ENCODE measurements around the gene SHCBP1L. TPM values are rescaled to one million over a fixed set of nuclear protein-coding genes. Genes with fewer than 3 reads are reported as not detected.

SHCBP1L gene
- total RNA-seq, 1 experiment from 2014 or later = not detected

DNA sequence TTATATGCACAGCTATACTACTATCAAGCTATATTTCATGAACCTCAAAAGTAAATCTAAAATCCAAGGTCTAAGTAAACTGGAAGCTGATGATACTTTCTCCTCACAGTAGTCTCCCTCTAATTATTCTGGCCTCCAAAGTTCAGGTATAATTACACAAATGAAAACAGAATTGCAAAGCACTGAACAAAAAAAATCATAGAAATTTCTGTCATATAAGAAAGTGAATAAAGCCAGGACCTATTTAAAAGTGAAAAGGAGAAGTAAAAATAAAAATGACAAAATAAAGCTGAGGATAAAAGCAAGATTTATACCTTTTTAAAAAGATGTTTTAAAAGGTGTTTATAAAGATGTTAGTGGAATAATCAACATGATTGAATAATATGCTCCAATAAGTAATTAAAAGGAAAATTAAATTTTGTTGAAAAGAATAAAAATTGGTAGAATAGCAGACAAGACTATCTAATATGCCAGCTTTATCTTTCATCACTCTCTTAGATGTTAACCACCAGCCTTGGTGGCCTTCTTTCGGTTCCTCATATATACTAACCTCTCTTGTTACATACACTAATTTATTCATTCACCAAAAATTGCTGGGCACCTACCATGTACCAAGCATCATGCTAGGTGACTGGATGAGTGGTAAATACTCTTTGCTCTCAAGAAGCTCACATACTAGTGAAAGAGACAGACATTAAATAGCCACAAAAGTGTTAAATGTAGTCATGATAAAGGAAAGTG is 25.1 kb downstream of the SHCBP1L start:
- no peak overlapping the region for H3K4me3 Mint-ChIP-seq
- DNase-seq (ENCODE audit: low spot score) = no peak
- CTCF ChIA-PET = interaction anchor here (0.5 to 0.8 kb wide), 3 partner anchors 17 to 307 kb away, joined by 3 read pairs; no protein-coding TSS in a partner anchor
- no peaks in the 10 kb centered on the region; the same call in 1 of the 2 replicates for H3K4me1 Mint-ChIP-seq
- H3K27me3 Mint-ChIP-seq (ENCODE audit: low read depth) = no peaks in the 10 kb centered on the region; the same call in 1 of the 2 replicates
- H3K9me3 Mint-ChIP-seq = no peaks in the 10 kb centered on the region
- TF ChIP-seq ATF1 (CRISPR knock-in tag; IDR thresholded peaks at IDR 0.05) = no peak
- POLR2A ChIA-PET = no interaction called here
- ATAC-seq = no peak
- no peak overlapping the region for H3K27ac Mint-ChIP-seq
- no peaks in the 10 kb centered on the region for H3K36me3 Mint-ChIP-seq

DNA sequence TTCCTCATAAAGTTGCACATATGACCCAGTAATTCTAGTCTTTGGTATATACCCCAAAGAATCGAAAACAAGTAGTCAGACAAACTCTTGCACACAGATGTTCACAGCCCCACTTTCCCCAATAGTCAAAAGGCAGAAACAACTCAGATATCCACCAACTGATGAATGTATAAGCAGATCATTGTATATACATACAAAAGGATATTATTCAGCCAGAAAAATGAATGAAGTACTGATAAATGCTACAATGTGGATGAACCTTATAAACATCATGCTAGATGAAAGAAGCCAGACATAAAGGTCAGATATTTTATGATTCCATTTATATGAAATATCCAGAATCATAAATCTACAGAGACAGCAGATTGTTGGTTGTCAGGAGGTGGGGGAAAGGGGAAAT is 27.3 kb downstream of the SHCBP1L start:
- Mint-ChIP-seq H3K9me3 (no peaks in the 10 kb centered on the region), H3K27ac (no peak overlapping the region), H3K4me1 (no peaks in the 10 kb centered on the region; the same call in 1 of the 2 replicates), H3K4me3 (no peak overlapping the region), H3K36me3 (no peaks in the 10 kb centered on the region), H3K27me3 (ENCODE audit: low read depth) (no peaks in the 10 kb centered on the region; the same call in 1 of the 2 replicates)
- ChIA-PET CTCF (no interaction called here), POLR2A (no interaction called here)
- ATAC-seq = no peak
- TF ChIP-seq ZBTB21 (CRISPR knock-in tag; IDR thresholded peaks at IDR 0.05; ENCODE audit: borderline replicate concordance) (no peak), ZMAT4 (CRISPR knock-in tag; IDR thresholded peaks at IDR 0.05) (no peak), NFE2L1 (CRISPR knock-in tag; IDR thresholded peaks at IDR 0.05) (no peak), SMAD3 (CRISPR knock-in tag; IDR thresholded peaks at IDR 0.05; ENCODE audit: borderline replicate concordance) (no peak)
- no peak for DNase-seq (ENCODE audit: low spot score)

DNA sequence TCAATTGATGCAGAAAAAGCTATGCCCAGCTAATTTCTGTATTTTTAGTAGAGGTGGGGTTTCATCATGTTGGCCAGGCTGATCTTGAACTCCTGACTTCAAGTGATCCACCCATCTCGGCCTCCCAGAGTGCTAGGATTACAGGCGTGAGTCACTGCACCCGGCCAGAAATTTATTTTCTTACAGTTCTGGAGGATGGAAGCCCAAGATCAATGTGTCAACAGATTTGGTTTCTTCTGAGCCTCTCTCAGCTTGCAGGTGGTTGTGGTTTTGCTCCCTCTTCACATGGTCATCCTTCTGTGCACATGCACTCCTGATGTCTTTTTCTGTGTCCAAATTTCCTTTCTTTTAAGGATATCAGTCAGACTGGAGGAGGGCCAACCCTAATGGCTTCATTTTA is 35.6 kb downstream of the SHCBP1L start:
- no peak for DNase-seq (ENCODE audit: low spot score)
- CTCF ChIA-PET = no interaction called here
- Mint-ChIP-seq H3K36me3 (no peaks in the 10 kb centered on the region), H3K4me3 (no peak overlapping the region), H3K27me3 (ENCODE audit: low read depth) (no peaks in the 10 kb centered on the region), H3K27ac (no peak overlapping the region), H3K4me1 (no peaks in the 10 kb centered on the region), H3K9me3 (0 out of 2 replicates have a peak, but pooled peaks cover 5% of the 10 kb centered on the region)
- no peak for ATAC-seq
- POLR2A ChIA-PET = no interaction called here
- no peak for TF ChIP-seq NR3C1 (CRISPR knock-in tag; conservative IDR thresholded peaks at IDR 0.05; ENCODE audit: low read depth)
- no peak for TF ChIP-seq KAT7 (CRISPR knock-in tag; IDR thresholded peaks at IDR 0.05; ENCODE audit: borderline replicate concordance)
- no peak for TF ChIP-seq AFF4 (CRISPR knock-in tag; IDR thresholded peaks at IDR 0.05; ENCODE audit: borderline replicate concordance)
- TF ChIP-seq ZNF219 (CRISPR knock-in tag; IDR thresholded peaks at IDR 0.05; ENCODE audit: borderline replicate concordance) = no peak

- ATAC-seq = no peak
- H3K4me1 Mint-ChIP-seq = peaks cover 12% of the 10 kb centered on the region
- POLR2A ChIA-PET = no interaction called here
- no peaks in the 10 kb centered on the region; the same call in 1 of the 2 replicates for H3K36me3 Mint-ChIP-seq
- no peak for DNase-seq (ENCODE audit: low spot score)
- CTCF ChIA-PET = no interaction called here
- no peak overlapping the region for H3K4me3 Mint-ChIP-seq
- no peak overlapping the region for H3K27ac Mint-ChIP-seq
- H3K9me3 Mint-ChIP-seq = peaks cover 12% of the 10 kb centered on the region
- no peaks in the 10 kb centered on the region for H3K27me3 Mint-ChIP-seq (ENCODE audit: low read depth)
- TF ChIP-seq ARID4B (CRISPR knock-in tag; IDR thresholded peaks at IDR 0.05; ENCODE audit: borderline replicate concordance) (no peak), AR (CRISPR knock-in tag; IDR thresholded peaks at IDR 0.05) (no peak), FOXP1 (CRISPR knock-in tag; IDR thresholded peaks at IDR 0.05; ENCODE audit: borderline replicate concordance) (no peak)
- TF ChIP-seq, protein P1, sequence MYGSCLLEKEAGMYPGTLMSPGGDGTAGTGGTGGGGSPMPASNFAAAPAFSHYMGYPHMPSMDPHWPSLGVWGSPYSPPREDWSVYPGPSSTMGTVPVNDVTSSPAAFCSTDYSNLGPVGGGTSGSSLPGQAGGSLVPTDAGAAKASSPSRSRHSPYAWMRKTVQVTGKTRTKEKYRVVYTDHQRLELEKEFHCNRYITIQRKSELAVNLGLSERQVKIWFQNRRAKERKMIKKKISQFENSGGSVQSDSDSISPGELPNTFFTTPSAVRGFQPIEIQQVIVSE (CRISPR knock-in tag; IDR thresholded peaks at IDR 0.05; ENCODE audit: borderline replicate concordance) = no peak
Measured at GRCh38 chr1:182913401-182913800, 39.6 kb downstream of the SHCBP1L start.
